ENCODE data around the gene SLX9.
"Not testable (repeated sequence)": the region's sequence is repeated elsewhere in the genome, so short reads cannot be mapped to it uniquely, and the experiment has no call there.

The SLX9 gene

GRCh38 chr21:44928500-44929241, 11.2 kb upstream of the SLX9 start:
- not testable (repeated sequence) for DNase-seq; ATAC-seq; H3K36me3 Mint-ChIP-seq (ENCODE audit: low read depth); H3K27me3 Mint-ChIP-seq; H3K9me3 Mint-ChIP-seq
- Mint-ChIP-seq H3K4me3 (peak overlapping the region; percentile 100), H3K27ac (peak overlapping the region; percentile 97), H3K4me1 (peaks cover 77% of the 10 kb centered on the region)

GRCh38 chr21:44929242-44929798, 10.5 kb upstream of the SLX9 start:
- Mint-ChIP-seq H3K27ac (peak overlapping the region; percentile 73), H3K4me3 (peak overlapping the region; percentile 54), H3K27me3 (no peaks in the 10 kb centered on the region), H3K9me3 (no peaks in the 10 kb centered on the region), H3K36me3 (ENCODE audit: low read depth) (no peaks in the 10 kb centered on the region), H3K4me1 (peaks cover 71% of the 10 kb centered on the region)
- no peak for ATAC-seq
- DNase-seq, result no peak

GRCh38 chr21:44929799-44930542, 9.9 kb upstream of the SLX9 start:
- peaks cover 64% of the 10 kb centered on the region for H3K4me1 Mint-ChIP-seq
- no peak overlapping the region for H3K4me3 Mint-ChIP-seq
- H3K36me3 Mint-ChIP-seq (ENCODE audit: low read depth), result no peaks in the 10 kb centered on the region
- H3K27me3 Mint-ChIP-seq, result no peaks in the 10 kb centered on the region
- H3K9me3 Mint-ChIP-seq, result no peaks in the 10 kb centered on the region
- ATAC-seq (no peak), DNase-seq (no peak)
- H3K27ac Mint-ChIP-seq, result peak overlapping the region; percentile 82

GRCh38 chr21:44930543-44930981, 9.3 kb upstream of the SLX9 start:
- no peak for ATAC-seq
- Mint-ChIP-seq H3K4me3 (peak overlapping the region; percentile 79), H3K9me3 (no peaks in the 10 kb centered on the region), H3K4me1 (peaks cover 58% of the 10 kb centered on the region), H3K36me3 (ENCODE audit: low read depth) (no peaks in the 10 kb centered on the region), H3K27ac (peak overlapping the region; percentile 82), H3K27me3 (no peaks in the 10 kb centered on the region)
- peak; percentile 73 for DNase-seq

- no peak for DNase-seq
Observed at GRCh38 chr21:44931137-44931500, 8.7 kb upstream of the SLX9 start.

GRCh38 chr21:44931501-44932407, 8.1 kb upstream of the SLX9 start:
- Mint-ChIP-seq H3K36me3 (ENCODE audit: low read depth) (no peaks in the 10 kb centered on the region), H3K27ac (peak overlapping the region; percentile 82), H3K4me1 (peaks cover 48% of the 10 kb centered on the region), H3K27me3 (no peaks in the 10 kb centered on the region), H3K4me3 (peak overlapping the region; percentile 79), H3K9me3 (no peaks in the 10 kb centered on the region)
- ATAC-seq (no peak), DNase-seq (no peak)

More at GRCh38 chr21:44931137-44931500, 8.7 kb upstream of the SLX9 start:
- Mint-ChIP-seq H3K4me1 (peaks cover 54% of the 10 kb centered on the region), H3K27me3 (no peaks in the 10 kb centered on the region), H3K4me3 (peak overlapping the region; percentile 79), H3K9me3 (no peaks in the 10 kb centered on the region), H3K36me3 (ENCODE audit: low read depth) (no peaks in the 10 kb centered on the region), H3K27ac (peak overlapping the region; percentile 82)
- no peak for ATAC-seq

GRCh38 chr21:44932408-44933181, 7.2 kb upstream of the SLX9 start:
- Mint-ChIP-seq H3K27me3 (no peaks in the 10 kb centered on the region), H3K36me3 (ENCODE audit: low read depth) (no peaks in the 10 kb centered on the region), H3K9me3 (no peaks in the 10 kb centered on the region), H3K27ac (no peak overlapping the region), H3K4me1 (peaks cover 40% of the 10 kb centered on the region), H3K4me3 (peak overlapping the region; percentile 50)
- DNase-seq, result peak; percentile 81
- ATAC-seq, result peak; percentile 45

- H3K4me3 Mint-ChIP-seq, result no peak overlapping the region
- ATAC-seq (no peak), DNase-seq (no peak)
- H3K27ac Mint-ChIP-seq, result no peak overlapping the region
- no peaks in the 10 kb centered on the region for H3K27me3 Mint-ChIP-seq
- no peaks in the 10 kb centered on the region for H3K9me3 Mint-ChIP-seq
- peaks cover 33% of the 10 kb centered on the region for H3K4me1 Mint-ChIP-seq
- H3K36me3 Mint-ChIP-seq (ENCODE audit: low read depth), result no peaks in the 10 kb centered on the region
Observed at GRCh38 chr21:44933199-44933917, 6.5 kb upstream of the SLX9 start.

- H3K27ac Mint-ChIP-seq, result no peak overlapping the region
- no peaks in the 10 kb centered on the region for H3K36me3 Mint-ChIP-seq (ENCODE audit: low read depth)
- no peaks in the 10 kb centered on the region for H3K27me3 Mint-ChIP-seq
- no peak overlapping the region for H3K4me3 Mint-ChIP-seq
- H3K4me1 Mint-ChIP-seq, result peaks cover 35% of the 10 kb centered on the region
- DNase-seq, result no peak
- ATAC-seq, result no peak
- no peaks in the 10 kb centered on the region for H3K9me3 Mint-ChIP-seq
Observed at GRCh38 chr21:44933918-44934260, 5.9 kb upstream of the SLX9 start.

- H3K9me3 Mint-ChIP-seq, result no peaks in the 10 kb centered on the region
- ATAC-seq (no peak), DNase-seq (no peak)
- no peaks in the 10 kb centered on the region for H3K36me3 Mint-ChIP-seq (ENCODE audit: low read depth)
- H3K27me3 Mint-ChIP-seq, result no peaks in the 10 kb centered on the region
- H3K4me1 Mint-ChIP-seq, result peaks cover 35% of the 10 kb centered on the region
- H3K4me3 Mint-ChIP-seq, result no peak overlapping the region
- H3K27ac Mint-ChIP-seq, result no peak overlapping the region
Observed at GRCh38 chr21:44934276-44934675, 5.6 kb upstream of the SLX9 start.

- H3K4me1 Mint-ChIP-seq, result peaks cover 30% of the 10 kb centered on the region
- no peak for DNase-seq
- H3K27me3 Mint-ChIP-seq, result no peaks in the 10 kb centered on the region
- no peaks in the 10 kb centered on the region for H3K36me3 Mint-ChIP-seq (ENCODE audit: low read depth)
- H3K9me3 Mint-ChIP-seq, result no peaks in the 10 kb centered on the region
- no peak overlapping the region for H3K4me3 Mint-ChIP-seq
- no peak for ATAC-seq
- no peak overlapping the region for H3K27ac Mint-ChIP-seq
Observed at GRCh38 chr21:44934797-44935532, 4.9 kb upstream of the SLX9 start.

GRCh38 chr21:44935533-44935927, 4.3 kb upstream of the SLX9 start:
- DNase-seq (no peak), ATAC-seq (no peak)
- Mint-ChIP-seq H3K36me3 (ENCODE audit: low read depth) (peaks cover 3% of the 10 kb centered on the region), H3K27ac (no peak overlapping the region), H3K4me3 (no peak overlapping the region), H3K4me1 (peaks cover 27% of the 10 kb centered on the region), H3K27me3 (no peaks in the 10 kb centered on the region), H3K9me3 (no peaks in the 10 kb centered on the region)

Measured in activated naive CD8-positive, alpha-beta T cell treated with anti-CD3 and anti-CD28 coated beads, Interleukin-2, amount 50 U/mL, for 24 hours (primary cell).